Stimulated activated CD4-positive, alpha-beta T cell treated with anti-CD3 and anti-CD28 coated beads, Interleukin-4, amount 100 ng/mL, for 1 hour (primary cell): Measurements from ENCODE around the gene ZNF407.

Experiments
- DNase-seq: peaks from one replicate; pipeline ENCODE4 v3.0.0-alpha.2; 2020

The ZNF407 gene

DNA sequence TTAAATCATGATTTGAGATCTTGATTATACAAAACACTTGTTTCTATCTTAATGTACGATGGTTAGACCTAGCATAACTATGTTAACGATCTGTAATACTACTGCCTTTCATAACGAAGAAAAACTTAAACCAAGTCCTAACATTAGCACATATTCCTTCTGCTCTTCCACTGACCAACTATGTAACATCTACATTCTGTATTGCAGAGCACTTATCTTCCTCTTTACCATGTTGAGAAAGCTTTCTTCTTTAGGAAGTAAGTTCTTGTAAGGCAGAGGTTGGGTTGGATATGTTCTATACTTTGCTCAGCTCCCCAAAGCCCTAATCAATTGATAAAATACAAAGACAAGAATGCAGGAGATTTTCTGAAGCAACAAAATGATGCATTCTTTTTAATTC lies 7.9 kb upstream of the ZNF407 start:
- no peak for DNase-seq

- DNase-seq, result no peak
These were observed 7.0 kb upstream of the ZNF407 start for GRCh38 chr18:74590671-74591070.

- no peak for DNase-seq
These were observed 2.2 kb upstream of the ZNF407 start for GRCh38 chr18:74595431-74595830.

GRCh38 chr18:74597034-74597661 lies 522 bp upstream of the ZNF407 start:
- DNase-seq, result peak; percentile 71

DNA sequence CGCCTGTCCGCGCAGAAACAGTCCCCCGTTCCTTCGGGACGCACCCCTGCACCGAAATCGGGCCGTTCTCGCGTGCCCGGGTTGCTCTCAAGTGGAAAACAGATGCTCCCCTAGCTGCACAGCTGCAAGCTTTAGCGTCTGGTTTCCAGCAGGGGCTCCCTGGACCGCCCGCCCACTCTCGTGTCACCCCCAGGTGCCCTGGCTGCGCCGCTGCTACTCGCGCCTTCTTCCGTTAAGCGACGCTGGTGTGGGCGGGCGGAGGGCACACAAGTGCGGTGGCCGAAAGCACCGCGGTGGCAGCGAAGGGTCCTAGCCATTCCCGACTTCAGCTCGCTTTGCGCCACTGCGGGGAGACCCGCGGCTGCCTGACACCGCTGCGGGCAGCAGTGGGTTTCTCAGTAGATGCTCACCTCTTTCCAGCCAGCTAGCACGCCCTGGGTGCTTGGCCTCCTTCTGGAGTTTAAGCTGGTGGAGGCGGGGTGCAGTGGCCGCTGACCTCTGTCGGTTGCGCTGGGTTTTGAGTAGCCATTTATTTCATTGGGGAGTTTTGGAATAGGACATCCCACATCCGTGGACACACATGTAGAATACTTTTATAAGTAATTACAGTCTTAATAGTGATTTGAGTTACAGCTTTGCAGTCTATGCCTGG lies 806 bp downstream of the ZNF407 start:
- peak; percentile 70 for DNase-seq

DNA sequence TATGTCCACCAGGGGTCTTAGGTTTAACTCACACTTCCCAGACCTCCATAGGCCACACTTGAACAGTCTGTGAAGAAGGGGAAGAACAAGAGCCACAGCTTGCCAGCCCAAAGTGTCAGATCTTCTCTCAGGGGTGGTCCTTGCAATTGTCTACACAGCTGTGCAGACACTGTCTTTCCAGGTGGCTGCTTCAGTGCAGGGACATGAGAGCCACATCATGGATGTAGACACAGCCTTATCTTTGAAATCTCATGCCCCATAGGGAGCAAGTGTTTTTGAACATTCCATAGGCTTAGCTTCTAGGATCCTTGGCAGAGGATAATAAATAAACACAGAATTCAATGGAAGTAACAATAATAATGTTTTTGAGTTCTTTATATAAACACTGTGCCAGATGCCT lies 6.7 kb downstream of the ZNF407 start:
- DNase-seq, result no peak

DNA sequence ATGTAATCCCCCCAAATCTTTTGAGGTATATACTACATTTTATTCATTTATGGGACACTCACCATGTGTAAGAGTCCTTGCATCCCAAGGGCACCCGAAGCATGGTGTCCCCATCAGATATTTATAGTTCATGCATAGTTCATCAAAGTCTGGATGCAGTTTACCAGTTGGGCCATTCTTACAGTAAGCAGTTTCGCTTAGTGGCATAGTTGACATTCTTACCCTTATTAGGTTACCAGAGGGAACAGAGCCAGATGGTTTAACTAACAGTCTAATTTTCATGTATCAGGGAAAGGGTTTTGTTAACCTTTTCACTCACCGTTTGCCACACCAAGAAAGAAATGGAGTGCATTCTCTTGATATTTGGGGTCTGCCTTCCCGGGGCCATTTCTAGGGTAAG lies 7.1 kb downstream of the ZNF407 start:
- DNase-seq, result no peak

DNA sequence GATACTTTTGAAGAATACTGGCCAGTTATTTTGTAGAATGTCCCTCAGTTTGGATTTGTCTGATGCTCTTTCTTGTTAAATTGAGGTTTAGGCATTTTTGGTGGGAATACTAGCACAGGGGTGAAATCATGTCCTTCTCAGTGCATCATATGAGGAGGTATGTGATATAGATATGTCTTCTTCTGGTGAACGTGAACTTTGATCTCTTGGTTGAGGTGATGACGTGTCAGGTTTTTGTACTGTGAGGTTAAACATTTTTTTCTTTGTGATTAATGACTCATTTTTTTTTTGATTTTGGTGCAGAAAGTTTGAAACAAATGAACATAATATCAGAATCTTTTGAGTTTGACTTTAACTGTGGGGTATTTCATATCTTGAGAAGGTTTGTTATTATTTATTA lies 11.0 kb downstream of the ZNF407 start:
- DNase-seq, result no peak

DNA sequence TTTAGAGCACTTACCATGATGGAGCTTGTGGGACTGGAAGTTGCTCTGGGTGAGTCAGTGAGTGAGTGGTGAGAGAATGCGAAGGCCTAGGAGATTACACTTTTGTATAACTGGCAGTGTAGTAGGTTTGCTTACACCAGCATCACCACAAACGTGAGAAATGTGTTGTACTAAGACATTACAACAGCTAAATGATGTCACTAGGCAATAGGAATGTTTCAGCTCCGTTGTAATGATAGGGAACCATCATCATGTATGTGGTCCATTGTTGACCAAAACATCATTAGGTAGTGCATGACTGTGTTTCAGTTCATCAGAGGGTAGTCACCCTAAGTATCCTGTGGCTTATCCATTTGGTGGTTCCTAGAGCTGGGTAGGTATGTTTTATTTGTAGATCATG lies 11.9 kb downstream of the ZNF407 start:
- no peak for DNase-seq

DNA sequence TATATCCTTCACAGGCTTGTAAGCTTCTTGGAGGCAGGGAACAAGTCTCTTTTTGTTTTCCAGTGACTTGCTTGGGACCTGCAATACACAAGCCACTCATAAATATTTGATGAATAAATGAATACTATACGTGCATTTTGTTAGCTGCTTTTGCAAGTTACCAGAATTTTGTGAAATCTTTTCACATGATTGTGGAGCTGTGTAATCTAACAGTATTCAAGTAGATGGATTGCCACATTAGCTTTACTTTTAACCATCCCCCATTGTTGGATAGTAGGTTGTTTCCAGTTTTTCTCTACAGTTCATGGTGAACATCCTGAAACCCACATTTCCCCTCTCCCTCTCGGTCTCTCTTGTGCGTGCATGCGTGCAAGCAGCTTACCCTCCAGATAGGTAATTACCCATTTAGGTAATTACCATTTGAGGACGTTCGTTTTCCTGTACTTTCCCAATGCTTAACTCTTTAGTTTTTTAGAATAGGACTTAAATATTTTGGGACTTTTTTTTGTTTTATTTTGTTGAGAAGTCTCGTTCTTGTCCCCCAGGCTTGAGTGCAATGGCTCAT lies 12.5 kb downstream of the ZNF407 start:
- no peak for DNase-seq

DNA sequence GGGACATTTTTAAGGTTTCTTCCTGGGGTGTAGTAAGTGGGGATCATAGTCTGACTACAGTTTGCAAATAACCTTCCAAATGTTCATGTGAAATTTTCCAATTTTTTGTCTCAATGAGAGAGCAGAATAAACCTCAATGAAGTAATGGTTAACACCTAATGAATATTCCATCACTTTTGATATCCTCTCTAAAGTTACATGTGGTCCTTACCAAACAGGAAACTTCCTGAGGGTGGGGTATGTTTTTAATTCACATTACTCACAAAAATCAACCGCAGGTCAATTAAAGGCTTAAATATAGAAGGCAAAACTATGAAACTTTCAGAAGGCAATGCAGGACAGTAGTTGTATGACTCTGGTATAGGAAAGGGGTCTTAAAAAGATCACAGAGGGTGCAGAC lies 13.2 kb downstream of the ZNF407 start:
- DNase-seq, result no peak

GRCh38 chr18:74611765-74612164 lies 14.1 kb downstream of the ZNF407 start:
- no peak for DNase-seq

- DNase-seq, result no peak
These were observed 15.7 kb downstream of the ZNF407 start for GRCh38 chr18:74613381-74613780.

GRCh38 chr18:74616494-74616893 lies 18.8 kb downstream of the ZNF407 start:
- no peak for DNase-seq

DNA sequence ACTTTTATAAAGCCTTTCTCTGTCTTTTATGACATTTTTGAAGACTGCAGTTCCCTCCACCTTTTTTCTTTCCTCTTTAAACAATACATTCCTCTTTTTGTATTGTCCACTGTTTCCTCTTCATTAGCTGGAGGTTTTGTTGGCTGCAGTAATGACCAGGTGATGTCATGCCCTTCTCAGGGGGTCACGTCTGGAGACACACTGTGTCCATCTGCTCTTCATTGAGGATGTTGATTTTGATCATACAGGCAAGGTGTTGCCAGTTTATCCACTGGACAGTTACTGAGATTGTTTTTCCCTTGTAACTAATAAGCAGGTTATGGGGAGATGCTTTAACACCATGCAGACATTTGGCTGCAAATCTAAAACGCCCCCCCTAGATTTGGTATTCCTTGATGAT lies 19.8 kb downstream of the ZNF407 start:
- no peak for DNase-seq

- no peak for DNase-seq
These were observed 24.4 kb downstream of the ZNF407 start for GRCh38 chr18:74622072-74622471.

DNA sequence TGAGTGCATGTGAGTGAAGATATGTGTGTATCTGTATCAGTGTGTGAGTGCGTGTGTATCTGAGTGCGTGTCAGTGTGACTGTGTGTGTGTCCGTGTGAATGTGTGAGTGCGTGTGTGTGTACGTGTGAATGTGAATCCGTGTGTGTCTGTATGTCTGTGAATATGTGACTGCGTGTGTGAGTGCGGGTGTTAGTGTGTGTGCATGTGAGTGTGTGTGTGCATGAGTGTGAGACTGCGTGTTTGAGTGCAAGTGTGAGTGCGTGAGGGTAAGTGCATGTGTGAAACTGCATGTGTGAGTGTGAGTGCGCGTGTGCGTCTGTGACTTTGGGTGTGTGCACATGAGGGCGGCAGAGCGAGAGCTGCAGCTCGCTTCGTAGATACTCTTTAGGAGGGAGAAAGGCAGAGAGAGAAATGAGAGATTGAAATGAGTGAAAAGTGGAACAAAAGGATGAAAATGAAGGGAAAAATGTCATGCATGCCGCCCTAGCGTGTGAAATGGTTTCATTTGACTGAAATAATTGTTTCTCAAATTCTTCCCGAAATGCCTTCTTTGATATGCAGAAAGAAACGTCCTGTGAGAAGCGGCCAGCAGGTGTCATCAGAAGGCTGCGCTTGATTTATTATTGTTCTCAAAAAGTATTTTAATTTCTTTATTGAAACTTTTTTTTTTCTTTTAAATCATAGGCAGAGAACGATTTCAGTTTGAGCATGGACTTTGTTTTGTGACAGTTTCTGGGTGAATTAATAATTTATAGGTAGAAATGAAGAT lies 25.6 kb downstream of the ZNF407 start:
- peak; percentile 13 for DNase-seq

DNA sequence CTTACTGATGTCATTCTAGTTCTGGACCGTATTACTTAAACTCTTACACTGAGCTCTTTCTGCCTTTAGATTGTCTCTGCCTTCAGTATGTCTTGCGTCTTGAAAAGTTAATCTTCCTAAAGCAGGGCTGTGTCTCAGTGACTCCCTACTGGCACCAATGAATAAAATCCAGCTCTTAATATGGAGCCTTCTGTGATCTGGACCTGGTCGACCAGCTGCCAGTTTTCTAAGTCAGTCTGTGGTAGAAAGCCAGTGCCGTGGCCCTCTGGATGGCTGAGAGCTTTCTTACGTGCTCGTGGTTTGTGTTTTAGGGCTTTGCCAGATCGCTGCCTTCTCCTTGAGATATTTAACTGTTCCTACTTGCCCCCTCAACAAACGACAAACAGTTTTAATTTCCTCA lies 26.8 kb downstream of the ZNF407 start:
- DNase-seq, result no peak

DNA sequence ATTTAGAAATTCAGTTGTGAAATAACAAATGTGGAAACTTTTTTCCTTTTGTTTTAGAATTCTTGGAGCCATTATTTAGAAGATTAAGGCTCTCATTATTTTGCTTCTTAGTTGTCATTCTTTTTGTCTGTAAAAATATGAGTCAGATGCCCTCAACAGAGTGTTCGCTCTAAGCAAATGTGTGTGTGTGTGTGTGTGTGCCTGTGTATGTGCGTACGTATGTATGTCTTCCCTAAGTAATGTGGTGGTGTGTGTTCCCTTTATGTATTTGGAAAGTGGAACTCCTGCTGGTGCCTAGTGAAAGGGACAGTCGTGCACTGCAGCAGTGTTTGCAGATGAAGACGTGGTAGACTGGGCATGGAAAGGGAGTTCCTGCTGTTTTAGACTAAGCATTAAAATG lies 27.5 kb downstream of the ZNF407 start:
- DNase-seq, result no peak

DNA sequence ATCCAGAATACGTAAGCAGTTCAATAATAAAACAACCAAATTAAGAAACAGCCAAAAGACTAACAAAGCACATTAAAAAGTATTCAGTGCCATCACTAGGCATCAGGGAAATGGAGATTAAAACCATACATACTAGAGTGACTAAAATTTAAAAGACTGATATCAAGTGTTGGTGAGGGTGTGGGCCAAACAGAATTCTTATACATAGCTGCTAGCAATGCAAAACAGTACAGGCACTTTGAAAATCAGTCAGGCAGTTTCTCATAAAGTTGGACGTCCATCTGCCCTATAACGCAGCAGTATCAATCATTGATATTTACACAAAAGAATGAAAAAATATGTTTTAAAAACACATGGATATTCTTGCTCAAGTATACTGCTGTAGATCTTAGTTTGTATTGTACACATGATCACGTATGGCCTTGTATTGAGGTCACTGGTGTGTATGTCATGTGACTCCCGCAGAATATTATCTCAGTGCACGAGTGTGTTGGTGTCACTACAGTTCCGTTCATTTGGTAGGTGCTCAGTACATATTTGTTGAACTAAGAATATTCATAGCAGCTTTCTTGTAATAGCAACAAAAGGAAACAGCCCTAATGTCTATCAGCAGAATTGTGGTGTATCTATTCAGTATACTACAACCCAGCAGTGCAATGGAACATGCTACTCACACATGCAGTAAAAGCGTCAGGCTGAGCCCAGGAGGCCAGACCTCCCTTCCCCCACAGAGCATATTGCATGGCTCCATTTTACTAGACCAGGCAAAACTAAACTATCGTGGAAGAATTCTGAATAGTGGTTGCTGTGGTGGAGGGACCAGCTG lies 28.6 kb downstream of the ZNF407 start:
- DNase-seq, result no peak

- no peak for DNase-seq
These were observed 33.1 kb downstream of the ZNF407 start for GRCh38 chr18:74630804-74631203.

- no peak for DNase-seq
These were observed 33.5 kb downstream of the ZNF407 start for GRCh38 chr18:74631212-74631611.
